HepG2 (cell line): ENCODE results near the gene UBE2D3.

Experiments used
- CC2D1A ChIP-seq: sonication (generic); formaldehyde crosslinking; IDR thresholded peaks from 2 replicates; pipeline ENCODE4 v1.8.1; 2023; ENCODE audit warnings: mild to moderate bottlenecking, missing genetic modification reagents
- GATAD1 ChIP-seq: IDR thresholded peaks from 2 replicates; pipeline ENCODE4 v1.6.1; 2016; ENCODE audit warnings: missing genetic modification reagents, missing compliant biosample characterization
- PHB2 ChIP-seq: fragments of 450-650 bp; IDR thresholded peaks from 2 replicates; pipeline ENCODE4 v1.6.1; 2018; ENCODE audit not compliant: partially characterized antibody
- RAD21 ChIP-seq: fragments of 450-650 bp; formaldehyde crosslinking; IDR thresholded peaks from 2 replicates; pipeline ENCODE4 v1.5.0; 2020; ENCODE audit warnings: mild to moderate bottlenecking
- SP2 ChIP-seq: sonication (generic); formaldehyde crosslinking; IDR thresholded peaks from 2 replicates; pipeline ENCODE4 v1.5.1; 2020; ENCODE audit warnings: mild to moderate bottlenecking, missing genetic modification reagents
- ZNF24 ChIP-seq: fragments of 450-650 bp; IDR thresholded peaks from 2 replicates; pipeline ENCODE4 v1.6.1; 2017; ENCODE audit warnings: antibody characterized with exemption, mild to moderate bottlenecking
- ZNF274 ChIP-seq: sonication (generic); formaldehyde crosslinking; IDR thresholded peaks from 2 replicates; pipeline ENCODE4 v1.5.1; 2020; ENCODE audit warnings: mild to moderate bottlenecking, missing genetic modification reagents
- TF ChIP-seq, protein P1 (sequence below): sonication (generic); formaldehyde crosslinking; IDR thresholded peaks from 2 replicates; pipeline ENCODE4 v1.5.0; 2020; ENCODE audit warnings: mild to moderate bottlenecking, missing genetic modification reagents, moderate library complexity
- TF ChIP-seq, protein P2 (sequence below): IDR thresholded peaks from 2 replicates; pipeline ENCODE4 v1.6.1; 2016; ENCODE audit warnings: low read depth
- TF ChIP-seq, protein P3 (sequence below): sonication (generic); formaldehyde crosslinking; IDR thresholded peaks from 2 replicates; pipeline ENCODE4 v1.8.1; 2022; ENCODE audit warnings: low read depth, mild to moderate bottlenecking, missing genetic modification reagents
- TF ChIP-seq, protein P4 (sequence below): sonication (generic); formaldehyde crosslinking; IDR thresholded peaks from 2 replicates; pipeline ENCODE4 v1.8.1; 2023; ENCODE audit warnings: mild to moderate bottlenecking, missing genetic modification reagents, borderline replicate concordance
- TF ChIP-seq, protein P5 (sequence below): IDR thresholded peaks from 2 replicates; pipeline ENCODE4 v1.6.1; 2016; ENCODE audit warnings: missing compliant biosample characterization, missing genetic modification reagents, borderline replicate concordance
- TF ChIP-seq, protein P6 (sequence below): sonication (generic); formaldehyde crosslinking; IDR thresholded peaks from 2 replicates; pipeline ENCODE4 v1.9.0; 2022; ENCODE audit warnings: missing genetic modification reagents, mild to moderate bottlenecking, borderline replicate concordance

GRCh38 chr4:102824398-102824797, 3.0 kb downstream of the UBE2D3 start:
- TF ChIP-seq, protein P1, sequence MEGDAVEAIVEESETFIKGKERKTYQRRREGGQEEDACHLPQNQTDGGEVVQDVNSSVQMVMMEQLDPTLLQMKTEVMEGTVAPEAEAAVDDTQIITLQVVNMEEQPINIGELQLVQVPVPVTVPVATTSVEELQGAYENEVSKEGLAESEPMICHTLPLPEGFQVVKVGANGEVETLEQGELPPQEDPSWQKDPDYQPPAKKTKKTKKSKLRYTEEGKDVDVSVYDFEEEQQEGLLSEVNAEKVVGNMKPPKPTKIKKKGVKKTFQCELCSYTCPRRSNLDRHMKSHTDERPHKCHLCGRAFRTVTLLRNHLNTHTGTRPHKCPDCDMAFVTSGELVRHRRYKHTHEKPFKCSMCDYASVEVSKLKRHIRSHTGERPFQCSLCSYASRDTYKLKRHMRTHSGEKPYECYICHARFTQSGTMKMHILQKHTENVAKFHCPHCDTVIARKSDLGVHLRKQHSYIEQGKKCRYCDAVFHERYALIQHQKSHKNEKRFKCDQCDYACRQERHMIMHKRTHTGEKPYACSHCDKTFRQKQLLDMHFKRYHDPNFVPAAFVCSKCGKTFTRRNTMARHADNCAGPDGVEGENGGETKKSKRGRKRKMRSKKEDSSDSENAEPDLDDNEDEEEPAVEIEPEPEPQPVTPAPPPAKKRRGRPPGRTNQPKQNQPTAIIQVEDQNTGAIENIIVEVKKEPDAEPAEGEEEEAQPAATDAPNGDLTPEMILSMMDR (CRISPR knock-in tag), result no peak
- no peak for TF ChIP-seq SP2 (CRISPR knock-in tag)
- TF ChIP-seq, protein P2, sequence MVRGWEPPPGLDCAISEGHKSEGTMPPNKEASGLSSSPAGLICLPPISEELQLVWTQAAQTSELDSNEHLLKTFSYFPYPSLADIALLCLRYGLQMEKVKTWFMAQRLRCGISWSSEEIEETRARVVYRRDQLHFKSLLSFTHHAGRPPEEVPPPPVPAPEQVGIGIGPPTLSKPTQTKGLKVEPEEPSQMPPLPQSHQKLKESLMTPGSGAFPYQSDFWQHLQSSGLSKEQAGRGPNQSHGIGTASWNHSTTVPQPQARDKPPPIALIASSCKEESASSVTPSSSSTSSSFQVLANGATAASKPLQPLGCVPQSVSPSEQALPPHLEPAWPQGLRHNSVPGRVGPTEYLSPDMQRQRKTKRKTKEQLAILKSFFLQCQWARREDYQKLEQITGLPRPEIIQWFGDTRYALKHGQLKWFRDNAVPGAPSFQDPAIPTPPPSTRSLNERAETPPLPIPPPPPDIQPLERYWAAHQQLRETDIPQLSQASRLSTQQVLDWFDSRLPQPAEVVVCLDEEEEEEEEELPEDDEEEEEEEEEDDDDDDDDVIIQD (CRISPR knock-in tag), result no peak
- no peak for TF ChIP-seq RAD21 (CRISPR knock-in tag)
- TF ChIP-seq ZNF274 (CRISPR knock-in tag), result no peak
- TF ChIP-seq, protein P3, sequence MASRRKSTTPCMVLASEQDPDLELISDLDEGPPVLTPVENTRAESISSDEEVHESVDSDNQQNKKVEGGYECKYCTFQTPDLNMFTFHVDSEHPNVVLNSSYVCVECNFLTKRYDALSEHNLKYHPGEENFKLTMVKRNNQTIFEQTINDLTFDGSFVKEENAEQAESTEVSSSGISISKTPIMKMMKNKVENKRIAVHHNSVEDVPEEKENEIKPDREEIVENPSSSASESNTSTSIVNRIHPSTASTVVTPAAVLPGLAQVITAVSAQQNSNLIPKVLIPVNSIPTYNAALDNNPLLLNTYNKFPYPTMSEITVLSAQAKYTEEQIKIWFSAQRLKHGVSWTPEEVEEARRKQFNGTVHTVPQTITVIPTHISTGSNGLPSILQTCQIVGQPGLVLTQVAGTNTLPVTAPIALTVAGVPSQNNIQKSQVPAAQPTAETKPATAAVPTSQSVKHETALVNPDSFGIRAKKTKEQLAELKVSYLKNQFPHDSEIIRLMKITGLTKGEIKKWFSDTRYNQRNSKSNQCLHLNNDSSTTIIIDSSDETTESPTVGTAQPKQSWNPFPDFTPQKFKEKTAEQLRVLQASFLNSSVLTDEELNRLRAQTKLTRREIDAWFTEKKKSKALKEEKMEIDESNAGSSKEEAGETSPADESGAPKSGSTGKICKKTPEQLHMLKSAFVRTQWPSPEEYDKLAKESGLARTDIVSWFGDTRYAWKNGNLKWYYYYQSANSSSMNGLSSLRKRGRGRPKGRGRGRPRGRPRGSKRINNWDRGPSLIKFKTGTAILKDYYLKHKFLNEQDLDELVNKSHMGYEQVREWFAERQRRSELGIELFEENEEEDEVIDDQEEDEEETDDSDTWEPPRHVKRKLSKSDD (CRISPR knock-in tag), result no peak
- TF ChIP-seq GATAD1 (CRISPR knock-in tag), result no peak
- TF ChIP-seq, protein P4, sequence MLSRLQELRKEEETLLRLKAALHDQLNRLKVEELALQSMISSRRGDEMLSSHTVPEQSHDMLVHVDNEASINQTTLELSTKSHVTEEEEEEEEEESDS (CRISPR knock-in tag), result no peak
- no peak for TF ChIP-seq ZNF24
- TF ChIP-seq, protein P5, sequence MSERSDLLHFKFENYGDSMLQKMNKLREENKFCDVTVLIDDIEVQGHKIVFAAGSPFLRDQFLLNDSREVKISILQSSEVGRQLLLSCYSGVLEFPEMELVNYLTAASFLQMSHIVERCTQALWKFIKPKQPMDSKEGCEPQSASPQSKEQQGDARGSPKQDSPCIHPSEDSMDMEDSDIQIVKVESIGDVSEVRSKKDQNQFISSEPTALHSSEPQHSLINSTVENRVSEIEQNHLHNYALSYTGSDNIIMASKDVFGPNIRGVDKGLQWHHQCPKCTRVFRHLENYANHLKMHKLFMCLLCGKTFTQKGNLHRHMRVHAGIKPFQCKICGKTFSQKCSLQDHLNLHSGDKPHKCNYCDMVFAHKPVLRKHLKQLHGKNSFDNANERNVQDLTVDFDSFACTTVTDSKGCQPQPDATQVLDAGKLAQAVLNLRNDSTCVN, result no peak
- TF ChIP-seq, protein P6, sequence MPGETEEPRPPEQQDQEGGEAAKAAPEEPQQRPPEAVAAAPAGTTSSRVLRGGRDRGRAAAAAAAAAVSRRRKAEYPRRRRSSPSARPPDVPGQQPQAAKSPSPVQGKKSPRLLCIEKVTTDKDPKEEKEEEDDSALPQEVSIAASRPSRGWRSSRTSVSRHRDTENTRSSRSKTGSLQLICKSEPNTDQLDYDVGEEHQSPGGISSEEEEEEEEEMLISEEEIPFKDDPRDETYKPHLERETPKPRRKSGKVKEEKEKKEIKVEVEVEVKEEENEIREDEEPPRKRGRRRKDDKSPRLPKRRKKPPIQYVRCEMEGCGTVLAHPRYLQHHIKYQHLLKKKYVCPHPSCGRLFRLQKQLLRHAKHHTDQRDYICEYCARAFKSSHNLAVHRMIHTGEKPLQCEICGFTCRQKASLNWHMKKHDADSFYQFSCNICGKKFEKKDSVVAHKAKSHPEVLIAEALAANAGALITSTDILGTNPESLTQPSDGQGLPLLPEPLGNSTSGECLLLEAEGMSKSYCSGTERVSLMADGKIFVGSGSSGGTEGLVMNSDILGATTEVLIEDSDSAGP (CRISPR knock-in tag), result no peak
- TF ChIP-seq CC2D1A, result no peak
- TF ChIP-seq PHB2, result no peak
